Measurements from ENCODE around the gene CYP2S1.

CYP2S1 gene

GRCh38 chr19:41239363-41239762, 46.3 kb downstream of the CYP2S1 start:
- H3K4me1 ChIP-seq (ENCODE audit: low read depth, poor library complexity, severe bottlenecking) = no peaks in the 10 kb centered on the region
- no peak overlapping the region for H3K4me3 ChIP-seq (IDR thresholded peaks at IDR 0.05; ENCODE audit: insufficient read depth, low read depth, low read length)
- H4K20me1 ChIP-seq (ENCODE audit: insufficient read depth) = no peaks in the 10 kb centered on the region
- H3K79me2 ChIP-seq (ENCODE audit: insufficient read depth, low read depth) = no peaks in the 10 kb centered on the region
- H3K27me3 ChIP-seq (ENCODE audit: insufficient read depth, low read depth) = no peaks in the 10 kb centered on the region; the same call in 1 of the 2 replicates
- TF ChIP-seq CTCF (conservative IDR thresholded peaks at IDR 0.05; ENCODE audit: low read depth, low read length) = no peak
- H3K36me3 ChIP-seq (ENCODE audit: insufficient read depth) = no peaks in the 10 kb centered on the region
- no peak overlapping the region for H2AFZ ChIP-seq (ENCODE audit: low read depth)
- no peak overlapping the region for H3K4me2 ChIP-seq
- no peak overlapping the region for H3K9ac ChIP-seq
- H3K27ac ChIP-seq = no peak overlapping the region

- Histone ChIP-seq H3K36me3 (ENCODE audit: insufficient read depth) (no peaks in the 10 kb centered on the region), H3K4me1 (ENCODE audit: low read depth, poor library complexity, severe bottlenecking) (no peaks in the 10 kb centered on the region)
- no peak for TF ChIP-seq CTCF (conservative IDR thresholded peaks at IDR 0.05; ENCODE audit: low read depth, low read length)
These were observed 47.0 kb downstream of the CYP2S1 start for GRCh38 chr19:41239961-41240574.

GRCh38 chr19:41241859-41242258, 48.8 kb downstream of the CYP2S1 start:
- Histone ChIP-seq H3K4me1 (ENCODE audit: low read depth, poor library complexity, severe bottlenecking) (no peaks in the 10 kb centered on the region), H3K27me3 (ENCODE audit: insufficient read depth, low read depth) (no peaks in the 10 kb centered on the region; the same call in 1 of the 2 replicates), H3K36me3 (ENCODE audit: insufficient read depth) (no peaks in the 10 kb centered on the region), H3K9ac (no peak overlapping the region), H2AFZ (ENCODE audit: low read depth) (no peak overlapping the region), H4K20me1 (ENCODE audit: insufficient read depth) (no peaks in the 10 kb centered on the region), H3K79me2 (ENCODE audit: insufficient read depth, low read depth) (no peaks in the 10 kb centered on the region), H3K4me2 (no peak overlapping the region), H3K27ac (no peak overlapping the region), H3K4me3 (IDR thresholded peaks at IDR 0.05; ENCODE audit: insufficient read depth, low read depth, low read length) (no peak overlapping the region)
- no peak for TF ChIP-seq CTCF (conservative IDR thresholded peaks at IDR 0.05; ENCODE audit: low read depth, low read length)

More at GRCh38 chr19:41239961-41240574, 47.0 kb downstream of the CYP2S1 start:
- Histone ChIP-seq H3K27ac (no peak overlapping the region), H2AFZ (ENCODE audit: low read depth) (no peak overlapping the region), H3K4me3 (IDR thresholded peaks at IDR 0.05; ENCODE audit: insufficient read depth, low read depth, low read length) (no peak overlapping the region), H3K9ac (no peak overlapping the region), H3K27me3 (ENCODE audit: insufficient read depth, low read depth) (no peaks in the 10 kb centered on the region; the same call in 1 of the 2 replicates), H3K4me2 (no peak overlapping the region), H4K20me1 (ENCODE audit: insufficient read depth) (no peaks in the 10 kb centered on the region), H3K79me2 (ENCODE audit: insufficient read depth, low read depth) (no peaks in the 10 kb centered on the region)

- H3K9ac ChIP-seq = no peak overlapping the region
- no peaks in the 10 kb centered on the region for H3K36me3 ChIP-seq (ENCODE audit: insufficient read depth)
- no peaks in the 10 kb centered on the region for H3K79me2 ChIP-seq (ENCODE audit: insufficient read depth, low read depth)
- no peaks in the 10 kb centered on the region for H4K20me1 ChIP-seq (ENCODE audit: insufficient read depth)
- no peaks in the 10 kb centered on the region for H3K4me1 ChIP-seq (ENCODE audit: low read depth, poor library complexity, severe bottlenecking)
- no peak overlapping the region for H2AFZ ChIP-seq (ENCODE audit: low read depth)
- no peak for TF ChIP-seq CTCF (conservative IDR thresholded peaks at IDR 0.05; ENCODE audit: low read depth, low read length)
- H3K4me2 ChIP-seq = no peak overlapping the region
- no peaks in the 10 kb centered on the region; the same call in 1 of the 2 replicates for H3K27me3 ChIP-seq (ENCODE audit: insufficient read depth, low read depth)
- H3K4me3 ChIP-seq (IDR thresholded peaks at IDR 0.05; ENCODE audit: insufficient read depth, low read depth, low read length) = no peak overlapping the region
- no peak overlapping the region for H3K27ac ChIP-seq
These were observed 51.1 kb downstream of the CYP2S1 start for GRCh38 chr19:41244117-41244516.

All from KMS-11 (cell line).